Measurements from ENCODE around the gene TLDC2. TPM values are rescaled to one million over a fixed set of nuclear protein-coding genes. Genes with fewer than 3 reads are reported as not detected.
"Not testable (repeated sequence)": the region's sequence is repeated elsewhere in the genome, so short reads cannot be mapped to it uniquely, and the experiment has no call there.

TLDC2 gene
- polyA plus RNA-seq, 1 donor: 17.0 TPM

GRCh38 chr20:36836591-36837269 lies 39.2 kb upstream of the TLDC2 start:
- H3K4me3 ChIP-seq (ENCODE audit: low read length): no peak overlapping the region
- H3K27ac ChIP-seq (ENCODE audit: low read length): no peak overlapping the region
- no CpG with 5 or more reads among the region's 9 CpGs for whole genome bisulfite sequencing (ENCODE audit: insufficient coverage, low lambda C conversion rate)
- peaks cover 7% of the 10 kb centered on the region for H3K36me3 ChIP-seq (ENCODE audit: control insufficient read depth, insufficient read depth, low read length)
- H3K27me3 ChIP-seq (ENCODE audit: control insufficient read depth, insufficient read depth, low read length): no peaks in the 10 kb centered on the region
- DNase-seq: peak; percentile 65 to 76
- peaks cover 6% of the 10 kb centered on the region for H3K4me1 ChIP-seq (ENCODE audit: control insufficient read depth, insufficient read depth, low read length)
- peaks cover 3% of the 10 kb centered on the region for H3K9me3 ChIP-seq (ENCODE audit: control insufficient read depth, low read depth, low read length)

- WGBS (ENCODE audit: insufficient coverage, low lambda C conversion rate): no CpG with 5 or more reads among the region's 3 CpGs
- not testable (repeated sequence) for H3K27ac ChIP-seq (ENCODE audit: low read length); DNase-seq; H3K9me3 ChIP-seq (ENCODE audit: control insufficient read depth, low read depth, low read length); H3K4me3 ChIP-seq (ENCODE audit: low read length); H3K4me1 ChIP-seq (ENCODE audit: control insufficient read depth, insufficient read depth, low read length); H3K36me3 ChIP-seq (ENCODE audit: control insufficient read depth, insufficient read depth, low read length); H3K27me3 ChIP-seq (ENCODE audit: control insufficient read depth, insufficient read depth, low read length)
Observed at GRCh38 chr20:36838376-36838775, 37.6 kb upstream of the TLDC2 start.

- DNase-seq: no peak
- H3K4me3 ChIP-seq (ENCODE audit: low read length): no peak overlapping the region
- no peak overlapping the region for H3K27ac ChIP-seq (ENCODE audit: low read length)
- no CpG with 5 or more reads among the region's 23 CpGs for WGBS (ENCODE audit: insufficient coverage, low lambda C conversion rate)
- H3K9me3 ChIP-seq (ENCODE audit: control insufficient read depth, low read depth, low read length): peaks cover 3% of the 10 kb centered on the region
- peaks cover 7% of the 10 kb centered on the region for H3K36me3 ChIP-seq (ENCODE audit: control insufficient read depth, insufficient read depth, low read length)
- peaks cover 6% of the 10 kb centered on the region for H3K4me1 ChIP-seq (ENCODE audit: control insufficient read depth, insufficient read depth, low read length)
- no peaks in the 10 kb centered on the region for H3K27me3 ChIP-seq (ENCODE audit: control insufficient read depth, insufficient read depth, low read length)
Observed at GRCh38 chr20:36839150-36839549, 36.8 kb upstream of the TLDC2 start.

- H3K4me1 ChIP-seq (ENCODE audit: control insufficient read depth, insufficient read depth, low read length); H3K27me3 ChIP-seq (ENCODE audit: control insufficient read depth, insufficient read depth, low read length); H3K36me3 ChIP-seq (ENCODE audit: control insufficient read depth, insufficient read depth, low read length); DNase-seq; H3K27ac ChIP-seq (ENCODE audit: low read length); H3K4me3 ChIP-seq (ENCODE audit: low read length); H3K9me3 ChIP-seq (ENCODE audit: control insufficient read depth, low read depth, low read length): not testable (repeated sequence)
- 92% methylated on average over 2 of the region's 9 CpGs for WGBS (ENCODE audit: insufficient coverage, low lambda C conversion rate)
Observed at GRCh38 chr20:36841030-36841429, 34.9 kb upstream of the TLDC2 start.

- Histone ChIP-seq H3K4me3 (ENCODE audit: low read length) (no peak overlapping the region), H3K27me3 (ENCODE audit: control insufficient read depth, insufficient read depth, low read length) (no peaks in the 10 kb centered on the region), H3K9me3 (ENCODE audit: control insufficient read depth, low read depth, low read length) (no peaks in the 10 kb centered on the region), H3K4me1 (ENCODE audit: control insufficient read depth, insufficient read depth, low read length) (peaks cover 16% of the 10 kb centered on the region), H3K27ac (ENCODE audit: low read length) (no peak overlapping the region), H3K36me3 (ENCODE audit: control insufficient read depth, insufficient read depth, low read length) (no peaks in the 10 kb centered on the region)
- DNase-seq: no peak
- WGBS (ENCODE audit: insufficient coverage, low lambda C conversion rate): no CpG with 5 or more reads among the region's 10 CpGs
Observed at GRCh38 chr20:36845288-36845971, 30.5 kb upstream of the TLDC2 start.

GRCh38 chr20:36847009-36847709 lies 28.8 kb upstream of the TLDC2 start:
- peaks cover 16% of the 10 kb centered on the region for H3K4me1 ChIP-seq (ENCODE audit: control insufficient read depth, insufficient read depth, low read length)
- no peak for DNase-seq
- H3K27ac ChIP-seq (ENCODE audit: low read length): peak overlapping the region; percentile 78
- H3K27me3 ChIP-seq (ENCODE audit: control insufficient read depth, insufficient read depth, low read length): no peaks in the 10 kb centered on the region
- 100% methylated on average over 1 of the region's 18 CpGs for WGBS (ENCODE audit: insufficient coverage, low lambda C conversion rate)
- no peaks in the 10 kb centered on the region for H3K9me3 ChIP-seq (ENCODE audit: control insufficient read depth, low read depth, low read length)
- H3K4me3 ChIP-seq (ENCODE audit: low read length): no peak overlapping the region
- no peaks in the 10 kb centered on the region for H3K36me3 ChIP-seq (ENCODE audit: control insufficient read depth, insufficient read depth, low read length)

GRCh38 chr20:36847710-36848040 lies 28.3 kb upstream of the TLDC2 start:
- Histone ChIP-seq H3K4me1 (ENCODE audit: control insufficient read depth, insufficient read depth, low read length) (peaks cover 16% of the 10 kb centered on the region), H3K27me3 (ENCODE audit: control insufficient read depth, insufficient read depth, low read length) (no peaks in the 10 kb centered on the region), H3K36me3 (ENCODE audit: control insufficient read depth, insufficient read depth, low read length) (no peaks in the 10 kb centered on the region), H3K4me3 (ENCODE audit: low read length) (no peak overlapping the region), H3K9me3 (ENCODE audit: control insufficient read depth, low read depth, low read length) (no peaks in the 10 kb centered on the region), H3K27ac (ENCODE audit: low read length) (peak overlapping the region; percentile 78)
- no peak for DNase-seq
- WGBS (ENCODE audit: insufficient coverage, low lambda C conversion rate): no CpG with 5 or more reads among the region's 1 CpG

- Histone ChIP-seq H3K27ac (ENCODE audit: low read length) (peak overlapping the region; percentile 78), H3K4me1 (ENCODE audit: control insufficient read depth, insufficient read depth, low read length) (peaks cover 16% of the 10 kb centered on the region), H3K9me3 (ENCODE audit: control insufficient read depth, low read depth, low read length) (no peaks in the 10 kb centered on the region), H3K36me3 (ENCODE audit: control insufficient read depth, insufficient read depth, low read length) (no peaks in the 10 kb centered on the region), H3K4me3 (ENCODE audit: low read length) (no peak overlapping the region), H3K27me3 (ENCODE audit: control insufficient read depth, insufficient read depth, low read length) (no peaks in the 10 kb centered on the region)
- peak in 1 of 2 donors; percentile 67 for DNase-seq
- no CpG with 5 or more reads among the region's 6 CpGs for WGBS (ENCODE audit: insufficient coverage, low lambda C conversion rate)
Observed at GRCh38 chr20:36848078-36848660, 27.8 kb upstream of the TLDC2 start.

GRCh38 chr20:36848677-36849076 lies 27.3 kb upstream of the TLDC2 start:
- H3K9me3 ChIP-seq (ENCODE audit: control insufficient read depth, low read depth, low read length): no peaks in the 10 kb centered on the region
- peak overlapping the region; percentile 78 for H3K27ac ChIP-seq (ENCODE audit: low read length)
- H3K27me3 ChIP-seq (ENCODE audit: control insufficient read depth, insufficient read depth, low read length): no peaks in the 10 kb centered on the region
- no peak for DNase-seq
- H3K4me3 ChIP-seq (ENCODE audit: low read length): no peak overlapping the region
- peaks cover 16% of the 10 kb centered on the region for H3K4me1 ChIP-seq (ENCODE audit: control insufficient read depth, insufficient read depth, low read length)
- H3K36me3 ChIP-seq (ENCODE audit: control insufficient read depth, insufficient read depth, low read length): no peaks in the 10 kb centered on the region

GRCh38 chr20:36849333-36850065 lies 26.4 kb upstream of the TLDC2 start:
- no peak for DNase-seq
- Histone ChIP-seq H3K27ac (ENCODE audit: low read length) (peak overlapping the region; percentile 47), H3K4me1 (ENCODE audit: control insufficient read depth, insufficient read depth, low read length) (peaks cover 22% of the 10 kb centered on the region), H3K9me3 (ENCODE audit: control insufficient read depth, low read depth, low read length) (no peaks in the 10 kb centered on the region), H3K36me3 (ENCODE audit: control insufficient read depth, insufficient read depth, low read length) (no peaks in the 10 kb centered on the region), H3K27me3 (ENCODE audit: control insufficient read depth, insufficient read depth, low read length) (no peaks in the 10 kb centered on the region), H3K4me3 (ENCODE audit: low read length) (no peak overlapping the region)
- WGBS (ENCODE audit: insufficient coverage, low lambda C conversion rate): 92% methylated on average over 2 of the region's 9 CpGs
